ENCODE measurements around the gene ITPRIPL1. TPM values are rescaled to one million over a fixed set of nuclear protein-coding genes. Genes with fewer than 3 reads are reported as not detected.

ITPRIPL1 gene
- total RNA-seq, 1 donor from 2014 or later = 0.56 TPM

- Mint-ChIP-seq H3K36me3 (ENCODE audit: unreplicated experiment) (no peaks in the 10 kb centered on the region), H3K27ac (ENCODE audit: unreplicated experiment) (peak overlapping the region; percentile 2), H3K9me3 (ENCODE audit: unreplicated experiment) (no peaks in the 10 kb centered on the region), H3K4me3 (ENCODE audit: unreplicated experiment) (no peak overlapping the region), H3K4me1 (ENCODE audit: low read depth, unreplicated experiment) (no peaks in the 10 kb centered on the region), H3K27me3 (ENCODE audit: unreplicated experiment) (peaks cover 2% of the 10 kb centered on the region)
- TF ChIP-seq CTCF (IDR thresholded peaks at IDR 0.05; ENCODE audit: partially characterized antibody, unreplicated experiment) = no peak
- no peak for DNase-seq
Measured at GRCh38 chr2:96345438-96345837, 20.3 kb downstream of the ITPRIPL1 start.

- H3K27ac Mint-ChIP-seq (ENCODE audit: unreplicated experiment) = peak overlapping the region; percentile 2
- H3K9me3 Mint-ChIP-seq (ENCODE audit: unreplicated experiment) = no peaks in the 10 kb centered on the region
- H3K4me1 Mint-ChIP-seq (ENCODE audit: low read depth, unreplicated experiment) = no peaks in the 10 kb centered on the region
- H3K36me3 Mint-ChIP-seq (ENCODE audit: unreplicated experiment) = no peaks in the 10 kb centered on the region
- no peak for DNase-seq
- TF ChIP-seq CTCF (IDR thresholded peaks at IDR 0.05; ENCODE audit: partially characterized antibody, unreplicated experiment) = no peak
- peaks cover 2% of the 10 kb centered on the region for H3K27me3 Mint-ChIP-seq (ENCODE audit: unreplicated experiment)
- H3K4me3 Mint-ChIP-seq (ENCODE audit: unreplicated experiment) = no peak overlapping the region
Measured at GRCh38 chr2:96345868-96346462, 20.8 kb downstream of the ITPRIPL1 start.

GRCh38 chr2:96347395-96347794 lies 22.3 kb downstream of the ITPRIPL1 start:
- peaks cover 4% of the 10 kb centered on the region for H3K27me3 Mint-ChIP-seq (ENCODE audit: unreplicated experiment)
- no peak overlapping the region for H3K27ac Mint-ChIP-seq (ENCODE audit: unreplicated experiment)
- H3K4me3 Mint-ChIP-seq (ENCODE audit: unreplicated experiment) = no peak overlapping the region
- no peaks in the 10 kb centered on the region for H3K4me1 Mint-ChIP-seq (ENCODE audit: low read depth, unreplicated experiment)
- H3K36me3 Mint-ChIP-seq (ENCODE audit: unreplicated experiment) = no peaks in the 10 kb centered on the region
- H3K9me3 Mint-ChIP-seq (ENCODE audit: unreplicated experiment) = no peaks in the 10 kb centered on the region
- no peak for DNase-seq
- no peak for TF ChIP-seq CTCF (IDR thresholded peaks at IDR 0.05; ENCODE audit: partially characterized antibody, unreplicated experiment)

GRCh38 chr2:96353032-96353561 lies 28.0 kb downstream of the ITPRIPL1 start:
- Mint-ChIP-seq H3K27ac (ENCODE audit: unreplicated experiment) (no peak overlapping the region), H3K36me3 (ENCODE audit: unreplicated experiment) (no peaks in the 10 kb centered on the region), H3K9me3 (ENCODE audit: unreplicated experiment) (no peaks in the 10 kb centered on the region), H3K27me3 (ENCODE audit: unreplicated experiment) (peaks cover 4% of the 10 kb centered on the region), H3K4me1 (ENCODE audit: low read depth, unreplicated experiment) (no peaks in the 10 kb centered on the region), H3K4me3 (ENCODE audit: unreplicated experiment) (no peak overlapping the region)
- no peak for TF ChIP-seq CTCF (IDR thresholded peaks at IDR 0.05; ENCODE audit: partially characterized antibody, unreplicated experiment)
- DNase-seq = no peak

- TF ChIP-seq CTCF (IDR thresholded peaks at IDR 0.05; ENCODE audit: partially characterized antibody, unreplicated experiment) = no peak
- Mint-ChIP-seq H3K27me3 (ENCODE audit: unreplicated experiment) (peaks cover 4% of the 10 kb centered on the region), H3K9me3 (ENCODE audit: unreplicated experiment) (no peaks in the 10 kb centered on the region), H3K4me3 (ENCODE audit: unreplicated experiment) (no peak overlapping the region), H3K4me1 (ENCODE audit: low read depth, unreplicated experiment) (no peaks in the 10 kb centered on the region), H3K27ac (ENCODE audit: unreplicated experiment) (no peak overlapping the region), H3K36me3 (ENCODE audit: unreplicated experiment) (no peaks in the 10 kb centered on the region)
- DNase-seq = no peak
Measured at GRCh38 chr2:96353606-96354101, 28.5 kb downstream of the ITPRIPL1 start.
